ENCODE data around the gene MYT1. TPM values are rescaled to one million over a fixed set of nuclear protein-coding genes. Genes with fewer than 3 reads are reported as not detected.

Gene MYT1
- polyA plus RNA-seq, 1 of the 3 experiments (the other 2 are of a cell fraction) = 0.10 TPM

DNA sequence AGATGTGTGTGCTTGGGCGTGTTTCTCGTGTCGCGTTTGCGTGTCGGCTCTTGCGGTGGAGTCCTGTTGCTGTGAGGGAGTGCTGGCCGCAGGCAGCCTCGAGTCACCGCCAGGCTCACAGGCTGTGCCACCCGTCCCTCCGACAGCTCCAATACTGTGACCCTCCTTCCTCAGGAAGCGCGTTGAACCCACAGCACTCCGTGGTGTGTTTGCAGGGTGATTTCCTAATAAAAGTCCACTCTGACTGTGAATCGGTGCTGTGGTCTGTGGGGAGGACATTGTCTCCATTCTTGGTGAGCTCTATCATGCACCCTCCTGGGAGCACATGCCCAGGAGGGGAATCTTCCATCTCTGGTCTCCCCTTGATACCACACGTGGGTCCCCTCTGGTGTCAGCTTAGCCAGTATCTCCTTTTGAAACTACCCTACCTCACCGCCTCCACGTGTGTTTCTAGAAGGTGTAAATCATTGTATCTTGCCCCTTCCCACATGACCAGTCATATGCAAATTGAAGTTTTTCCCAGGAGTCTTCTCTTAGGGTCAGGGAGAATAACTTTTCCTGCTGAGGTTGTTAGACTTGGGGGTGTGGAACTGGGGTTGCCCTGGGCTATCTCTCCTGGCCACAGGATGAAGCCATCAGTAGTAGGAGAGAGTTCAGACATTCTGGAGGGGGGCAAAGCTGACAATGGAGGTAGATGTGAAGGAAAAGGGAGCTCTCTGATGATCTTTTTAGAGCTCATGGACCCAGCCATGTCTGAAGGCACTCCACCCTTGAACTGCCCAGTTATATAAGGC is 77.9 kb downstream of the MYT1 start:
- H3K4me2 ChIP-seq = no peak overlapping the region
- no peaks in the 10 kb centered on the region for H3K79me2 ChIP-seq (ENCODE audit: insufficient read depth)
- H3K9ac ChIP-seq = no peak overlapping the region
- H3K9me3 ChIP-seq = no peaks in the 10 kb centered on the region
- H3K9me2 ChIP-seq = no peaks in the 10 kb centered on the region
- 66% methylated on average over 19 of the region's 19 CpGs for WGBS (ENCODE audit: low lambda C conversion rate)
- no peak overlapping the region for H3K4me3 ChIP-seq (ENCODE audit: low read depth in 2 of 2, low read length in 1 of 2)
- no peaks in the 10 kb centered on the region for H3K36me3 ChIP-seq (replicated peaks in 1 of 2; ENCODE audit: control insufficient read depth in 1 of 2, insufficient read depth in 2 of 2, low read length in 1 of 2)
- H3F3A ChIP-seq (replicated peaks; ENCODE audit: insufficient read depth) = no peaks in the 10 kb centered on the region
- H2AFZ ChIP-seq (ENCODE audit: low read depth) = no peak overlapping the region
- ChIA-PET POLR2A (no interaction called here), CTCF (interaction anchor here (1.1 kb wide), 1 partner anchor 121 kb away, joined by 3 read pairs; no protein-coding TSS in a partner anchor)
- H3K27me3 ChIP-seq (ENCODE audit: insufficient read depth) = peaks cover 14% of the 10 kb centered on the region; the same call in 1 of the 2 replicates
- no peaks in the 10 kb centered on the region for H3K4me1 ChIP-seq (ENCODE audit: control insufficient read depth in 1 of 2, insufficient read depth in 2 of 2, low read depth in 1 of 2, low read length in 1 of 2)
- no peak overlapping the region for H3K27ac ChIP-seq (ENCODE audit: low read depth in 2 of 2, low read length in 1 of 2)
- no peaks in the 10 kb centered on the region for H4K20me1 ChIP-seq (ENCODE audit: insufficient read depth)
- TF ChIP-seq RXRA (IDR thresholded peaks at IDR 0.05; ENCODE audit: borderline replicate concordance, low read depth) (no peak), TAF1 (IDR thresholded peaks at IDR 0.05; ENCODE audit: borderline replicate concordance, low read depth, low read length) (no peak), FOXM1 (IDR thresholded peaks at IDR 0.05; ENCODE audit: low read depth) (no peak), RAD21 (IDR thresholded peaks at IDR 0.05; ENCODE audit: low read length) (no peak), EZH2phosphoT487 (IDR thresholded peaks at IDR 0.05; ENCODE audit: borderline replicate concordance, low read depth) (no peak), RCOR1 (IDR thresholded peaks at IDR 0.05; ENCODE audit: low read length) (no peak)
- TF ChIP-seq, protein P1, sequence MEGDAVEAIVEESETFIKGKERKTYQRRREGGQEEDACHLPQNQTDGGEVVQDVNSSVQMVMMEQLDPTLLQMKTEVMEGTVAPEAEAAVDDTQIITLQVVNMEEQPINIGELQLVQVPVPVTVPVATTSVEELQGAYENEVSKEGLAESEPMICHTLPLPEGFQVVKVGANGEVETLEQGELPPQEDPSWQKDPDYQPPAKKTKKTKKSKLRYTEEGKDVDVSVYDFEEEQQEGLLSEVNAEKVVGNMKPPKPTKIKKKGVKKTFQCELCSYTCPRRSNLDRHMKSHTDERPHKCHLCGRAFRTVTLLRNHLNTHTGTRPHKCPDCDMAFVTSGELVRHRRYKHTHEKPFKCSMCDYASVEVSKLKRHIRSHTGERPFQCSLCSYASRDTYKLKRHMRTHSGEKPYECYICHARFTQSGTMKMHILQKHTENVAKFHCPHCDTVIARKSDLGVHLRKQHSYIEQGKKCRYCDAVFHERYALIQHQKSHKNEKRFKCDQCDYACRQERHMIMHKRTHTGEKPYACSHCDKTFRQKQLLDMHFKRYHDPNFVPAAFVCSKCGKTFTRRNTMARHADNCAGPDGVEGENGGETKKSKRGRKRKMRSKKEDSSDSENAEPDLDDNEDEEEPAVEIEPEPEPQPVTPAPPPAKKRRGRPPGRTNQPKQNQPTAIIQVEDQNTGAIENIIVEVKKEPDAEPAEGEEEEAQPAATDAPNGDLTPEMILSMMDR (IDR thresholded peaks at IDR 0.05) = no peak
- DNase-seq = no peak

DNA sequence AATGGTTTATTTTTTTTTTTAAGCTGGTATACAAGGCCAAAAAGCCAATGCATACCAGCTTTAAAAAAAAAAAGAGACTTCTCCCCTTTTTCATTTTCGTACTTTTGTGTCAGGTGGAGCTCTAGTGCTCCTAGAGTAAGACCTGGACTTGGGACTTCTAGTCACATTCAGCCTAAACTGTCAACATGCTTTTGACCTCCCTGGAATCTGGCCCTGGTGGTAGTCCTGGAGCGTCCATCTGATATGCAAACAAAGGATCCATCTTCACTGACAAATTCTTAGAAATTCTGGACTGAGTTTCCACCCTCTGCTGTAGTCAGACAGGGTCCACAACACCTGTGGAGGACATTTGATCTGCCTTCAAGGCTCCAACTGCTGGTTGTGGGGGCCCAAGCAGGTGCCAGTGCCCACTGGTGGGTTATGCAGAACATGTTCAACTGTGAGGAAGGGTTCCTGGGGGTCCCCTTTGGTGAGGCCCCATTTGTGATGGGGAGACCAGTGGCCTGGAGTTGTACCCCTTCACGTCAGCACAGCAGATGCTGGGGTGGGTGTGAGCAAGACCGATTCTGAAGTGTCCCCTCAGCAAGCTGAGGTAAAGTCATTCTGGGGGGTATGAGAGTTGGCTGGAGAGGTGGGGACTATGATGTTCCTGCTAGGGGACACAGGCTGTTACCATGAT is 78.7 kb downstream of the MYT1 start:
- H2AFZ ChIP-seq (ENCODE audit: low read depth) = no peak overlapping the region
- DNase-seq = no peak
- H3K27ac ChIP-seq (ENCODE audit: low read depth in 2 of 2, low read length in 1 of 2) = no peak overlapping the region
- TF ChIP-seq, protein P2, sequence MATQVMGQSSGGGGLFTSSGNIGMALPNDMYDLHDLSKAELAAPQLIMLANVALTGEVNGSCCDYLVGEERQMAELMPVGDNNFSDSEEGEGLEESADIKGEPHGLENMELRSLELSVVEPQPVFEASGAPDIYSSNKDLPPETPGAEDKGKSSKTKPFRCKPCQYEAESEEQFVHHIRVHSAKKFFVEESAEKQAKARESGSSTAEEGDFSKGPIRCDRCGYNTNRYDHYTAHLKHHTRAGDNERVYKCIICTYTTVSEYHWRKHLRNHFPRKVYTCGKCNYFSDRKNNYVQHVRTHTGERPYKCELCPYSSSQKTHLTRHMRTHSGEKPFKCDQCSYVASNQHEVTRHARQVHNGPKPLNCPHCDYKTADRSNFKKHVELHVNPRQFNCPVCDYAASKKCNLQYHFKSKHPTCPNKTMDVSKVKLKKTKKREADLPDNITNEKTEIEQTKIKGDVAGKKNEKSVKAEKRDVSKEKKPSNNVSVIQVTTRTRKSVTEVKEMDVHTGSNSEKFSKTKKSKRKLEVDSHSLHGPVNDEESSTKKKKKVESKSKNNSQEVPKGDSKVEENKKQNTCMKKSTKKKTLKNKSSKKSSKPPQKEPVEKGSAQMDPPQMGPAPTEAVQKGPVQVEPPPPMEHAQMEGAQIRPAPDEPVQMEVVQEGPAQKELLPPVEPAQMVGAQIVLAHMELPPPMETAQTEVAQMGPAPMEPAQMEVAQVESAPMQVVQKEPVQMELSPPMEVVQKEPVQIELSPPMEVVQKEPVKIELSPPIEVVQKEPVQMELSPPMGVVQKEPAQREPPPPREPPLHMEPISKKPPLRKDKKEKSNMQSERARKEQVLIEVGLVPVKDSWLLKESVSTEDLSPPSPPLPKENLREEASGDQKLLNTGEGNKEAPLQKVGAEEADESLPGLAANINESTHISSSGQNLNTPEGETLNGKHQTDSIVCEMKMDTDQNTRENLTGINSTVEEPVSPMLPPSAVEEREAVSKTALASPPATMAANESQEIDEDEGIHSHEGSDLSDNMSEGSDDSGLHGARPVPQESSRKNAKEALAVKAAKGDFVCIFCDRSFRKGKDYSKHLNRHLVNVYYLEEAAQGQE (IDR thresholded peaks at IDR 0.05; ENCODE audit: low read depth, low read length) = no peak
- TF ChIP-seq ELF1 (IDR thresholded peaks at IDR 0.05) (no peak), FOSL2 (IDR thresholded peaks at IDR 0.05; ENCODE audit: borderline replicate concordance, low read depth) (no peak), SMC3 (IDR thresholded peaks at IDR 0.05; ENCODE audit: low read depth, low read length) (no peak)
- TF ChIP-seq, protein P3, sequence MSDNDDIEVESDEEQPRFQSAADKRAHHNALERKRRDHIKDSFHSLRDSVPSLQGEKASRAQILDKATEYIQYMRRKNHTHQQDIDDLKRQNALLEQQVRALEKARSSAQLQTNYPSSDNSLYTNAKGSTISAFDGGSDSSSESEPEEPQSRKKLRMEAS (IDR thresholded peaks at IDR 0.05; ENCODE audit: low read depth) = no peak
- no peaks in the 10 kb centered on the region for H3K79me2 ChIP-seq (ENCODE audit: insufficient read depth)
- H4K20me1 ChIP-seq (ENCODE audit: insufficient read depth) = no peaks in the 10 kb centered on the region
- no peak overlapping the region for H3K4me3 ChIP-seq (ENCODE audit: low read depth in 2 of 2, low read length in 1 of 2)
- H3K9me3 ChIP-seq = no peaks in the 10 kb centered on the region
- POLR2A ChIA-PET = no interaction called here
- no peaks in the 10 kb centered on the region for H3F3A ChIP-seq (replicated peaks; ENCODE audit: insufficient read depth)
- no peaks in the 10 kb centered on the region for H3K36me3 ChIP-seq (replicated peaks in 1 of 2; ENCODE audit: control insufficient read depth in 1 of 2, insufficient read depth in 2 of 2, low read length in 1 of 2)
- CTCF ChIA-PET = interaction anchor here (1.1 kb wide), 1 partner anchor 122 kb away, joined by 3 read pairs; no protein-coding TSS in a partner anchor
- no peaks in the 10 kb centered on the region for H3K9me2 ChIP-seq
- peaks cover 14% of the 10 kb centered on the region; the same call in 1 of the 2 replicates for H3K27me3 ChIP-seq (ENCODE audit: insufficient read depth)
- H3K4me1 ChIP-seq (ENCODE audit: control insufficient read depth in 1 of 2, insufficient read depth in 2 of 2, low read depth in 1 of 2, low read length in 1 of 2) = no peaks in the 10 kb centered on the region
- WGBS (ENCODE audit: low lambda C conversion rate) = 20% methylated on average over 4 of the region's 4 CpGs
- no peak overlapping the region for H3K4me2 ChIP-seq
- H3K9ac ChIP-seq = no peak overlapping the region
